Hepatocyte (in vitro differentiated cells): Measurements from ENCODE around the gene VRK1. TPM values are rescaled to one million over a fixed set of nuclear protein-coding genes. Genes with fewer than 3 reads are reported as not detected.

Experiments
- DNase-seq: peaks from one replicate; pipeline ENCODE4 v3.0.0-alpha.2; 2016; ENCODE audit warnings: low spot score
- H2AFZ ChIP-seq: fragments of 200-600 bp; sonication (generic); 2 replicates; pipeline ENCODE4 v1.6.0; 2016; ENCODE audit warnings: antibody characterized with exemption, mild to moderate bottlenecking
- H3K27ac ChIP-seq: fragments of 200-600 bp; sonication (generic); 2 replicates; pipeline ENCODE4 v1.5.1; 2016; ENCODE audit warnings: mild to moderate bottlenecking
- H3K27me3 ChIP-seq: fragments of 200-600 bp; sonication (generic); 2 replicates; pipeline ENCODE4 v1.6.1; 2016
- H3K36me3 ChIP-seq: fragments of 200-600 bp; sonication (generic); replicated peaks from 2 replicates; pipeline ENCODE4 v1.5.1; 2016; ENCODE audit warnings: low read depth; ENCODE audit not compliant: insufficient read depth
- H3K4me1 ChIP-seq: fragments of 200-600 bp; sonication (generic); 2 replicates; pipeline ENCODE4 v1.5.1; 2016; ENCODE audit warnings: mild to moderate bottlenecking, moderate library complexity; ENCODE audit not compliant: insufficient read depth
- H3K4me2 ChIP-seq: fragments of 200-600 bp; sonication (generic); 2 replicates; pipeline ENCODE4 v1.6.0; 2016
- H3K4me3 ChIP-seq: fragments of 200-600 bp; sonication (generic); 2 replicates; pipeline ENCODE4 v1.5.1; 2016; ENCODE audit warnings: mild to moderate bottlenecking
- H3K79me2 ChIP-seq: fragments of 200-600 bp; sonication (generic); 2 replicates; pipeline ENCODE4 v1.6.0; 2017; ENCODE audit warnings: mild to moderate bottlenecking
- H3K9me2 ChIP-seq: fragments of 200-600 bp; sonication (generic); replicated peaks from 2 replicates; pipeline ENCODE4 v1.6.0; 2017; ENCODE audit warnings: mild to moderate bottlenecking; ENCODE audit not compliant: insufficient read depth
- H3K9me3 ChIP-seq: fragments of 200-600 bp; sonication (generic); 2 replicates; pipeline ENCODE4 v1.5.1; 2016; ENCODE audit warnings: low read depth, mild to moderate bottlenecking
- H4K20me1 ChIP-seq: fragments of 200-600 bp; sonication (generic); 2 replicates; pipeline ENCODE4 v1.6.0; 2016; ENCODE audit warnings: mild to moderate bottlenecking; ENCODE audit not compliant: insufficient read depth, poor library complexity, severe bottlenecking
- EZH2 ChIP-seq: fragments of 200-600 bp; sonication (generic); IDR thresholded peaks from 2 replicates; pipeline ENCODE4 v1.6.1; 2016; ENCODE audit warnings: antibody characterized with exemption, mild to moderate bottlenecking, borderline replicate concordance
- EZH2phosphoT487 ChIP-seq: fragments of 200-600 bp; sonication (generic); IDR thresholded peaks from one replicate; pipeline ENCODE4 v1.6.1; 2018; ENCODE audit warnings: antibody characterized with exemption, mild to moderate bottlenecking, low read depth, moderate library complexity; ENCODE audit not compliant: unreplicated experiment, severe bottlenecking
- WGBS: methylation state at CpG from one replicate; pipeline ENCODE4 v1.1.6; 2016; ENCODE audit warnings: low lambda C conversion rate; ENCODE audit errors: missing lambda C conversion rate; 5-methylcytosine and 5-hydroxymethylcytosine counted together
- polyA plus RNA-seq: library from polyadenylated mRNA; unstranded; fragments of >200 nt; fragmentation: Nextera tagmentation; extraction: Ambion mirVana; gene quantifications from 2 replicates; pipeline ENCODE4 v1.2.1, GENCODE V29; 2016
- total RNA-seq: library from RNA; depleted of rRNA; stranded (reverse); fragments of >200 nt; gene quantifications from 2 replicates; pipeline ENCODE4 v1.2.3, GENCODE V29; 2014

Gene VRK1
- total and polyA plus RNA-seq, 2 experiments from 2014 or later = 16.5 to 21.5 TPM

DNA sequence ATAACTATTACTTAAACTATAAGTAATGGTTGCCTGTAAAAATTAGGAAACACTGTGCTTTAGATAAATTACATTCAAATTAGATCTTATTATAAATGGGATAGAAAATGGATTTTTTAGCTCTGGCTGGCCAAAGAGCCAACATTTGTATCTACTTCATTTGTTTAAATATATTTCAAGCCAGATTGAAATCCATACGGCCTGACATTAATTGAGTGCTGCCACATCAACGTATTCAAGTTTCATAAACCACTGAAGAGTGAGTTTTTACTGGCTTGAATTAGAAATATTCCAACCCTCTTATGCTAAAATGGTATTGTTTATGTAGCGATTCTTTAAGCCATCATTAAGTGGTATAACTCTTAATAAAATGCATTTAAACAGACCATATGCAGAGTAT lies 133.3 kb downstream of the VRK1 start:
- no peak overlapping the region for H3K4me3 ChIP-seq
- WGBS = 74% methylated on average over 3 of the region's 3 CpGs
- no peak overlapping the region for H3K27ac ChIP-seq
- no peaks in the 10 kb centered on the region for H3K79me2 ChIP-seq
- H4K20me1 ChIP-seq = no peaks in the 10 kb centered on the region
- TF ChIP-seq EZH2 = no peak
- TF ChIP-seq EZH2phosphoT487 = no peak
- no peaks in the 10 kb centered on the region for H3K36me3 ChIP-seq
- no peaks in the 10 kb centered on the region for H3K4me1 ChIP-seq
- DNase-seq = no peak
- no peak overlapping the region for H3K4me2 ChIP-seq
- H3K27me3 ChIP-seq = no peaks in the 10 kb centered on the region
- no peaks in the 10 kb centered on the region for H3K9me2 ChIP-seq
- no peak overlapping the region for H2AFZ ChIP-seq
- H3K9me3 ChIP-seq = no peaks in the 10 kb centered on the region
